BJ (cell line): Measurements from ENCODE around the gene SRPRB. TPM values are rescaled to one million over a fixed set of nuclear protein-coding genes. Genes with fewer than 3 reads are reported as not detected.

ENCODE experiments used
- CTCF ChIA-PET: fragments of 350-600 bp; formaldehyde crosslinking; extraction: SDS; loops from one replicate; lab custom pipeline; 2021; ENCODE audit warnings: antibody characterized with exemption, inconsistent platforms; lab: Yijun Ruan, JAX
- POLR2A ChIA-PET: fragments of 300-600 bp; sonication (Branson Sonifier 250); formaldehyde crosslinking; extraction: SDS; loops from one replicate; lab custom pipeline; 2021; ENCODE audit warnings: antibody characterized with exemption; lab: Charles Lee
- DNase-seq: peaks from one replicate; pipeline ENCODE4 v3.0.0-alpha.2; 2011; ENCODE audit warnings: low read depth
- H3K27me3 ChIP-seq: 2 replicates; pipeline ENCODE4 v1.6.0; 2011; ENCODE audit warnings: low read length; ENCODE audit not compliant: control insufficient read depth, insufficient read depth
- H3K36me3 ChIP-seq: 2 replicates; pipeline ENCODE4 v1.5.1; 2011; ENCODE audit warnings: low read length; ENCODE audit not compliant: control insufficient read depth, insufficient read depth
- H3K4me3 ChIP-seq: 2 replicates; pipeline ENCODE4 v1.5.1; 2011; ENCODE audit warnings: low read depth, mild to moderate bottlenecking, control low read depth, low read length
- polyA plus RNA-seq: library from polyadenylated mRNA; depleted of rRNA; stranded (reverse); fragments of >200 nt; gene quantifications from 2 replicates; pipeline ENCODE4 v1.2.3, GENCODE V29; 2011
- TF ChIP-seq, protein P1 (sequence below): IDR thresholded peaks from 2 replicates; pipeline ENCODE4 v1.5.1; 2011; ENCODE audit warnings: low read depth, mild to moderate bottlenecking, control low read depth, inconsistent platforms, low read length, moderate library complexity; ENCODE audit not compliant: insufficient read depth

The SRPRB gene
- polyA plus RNA-seq, 1 experiment: 36.0 TPM

DNA sequence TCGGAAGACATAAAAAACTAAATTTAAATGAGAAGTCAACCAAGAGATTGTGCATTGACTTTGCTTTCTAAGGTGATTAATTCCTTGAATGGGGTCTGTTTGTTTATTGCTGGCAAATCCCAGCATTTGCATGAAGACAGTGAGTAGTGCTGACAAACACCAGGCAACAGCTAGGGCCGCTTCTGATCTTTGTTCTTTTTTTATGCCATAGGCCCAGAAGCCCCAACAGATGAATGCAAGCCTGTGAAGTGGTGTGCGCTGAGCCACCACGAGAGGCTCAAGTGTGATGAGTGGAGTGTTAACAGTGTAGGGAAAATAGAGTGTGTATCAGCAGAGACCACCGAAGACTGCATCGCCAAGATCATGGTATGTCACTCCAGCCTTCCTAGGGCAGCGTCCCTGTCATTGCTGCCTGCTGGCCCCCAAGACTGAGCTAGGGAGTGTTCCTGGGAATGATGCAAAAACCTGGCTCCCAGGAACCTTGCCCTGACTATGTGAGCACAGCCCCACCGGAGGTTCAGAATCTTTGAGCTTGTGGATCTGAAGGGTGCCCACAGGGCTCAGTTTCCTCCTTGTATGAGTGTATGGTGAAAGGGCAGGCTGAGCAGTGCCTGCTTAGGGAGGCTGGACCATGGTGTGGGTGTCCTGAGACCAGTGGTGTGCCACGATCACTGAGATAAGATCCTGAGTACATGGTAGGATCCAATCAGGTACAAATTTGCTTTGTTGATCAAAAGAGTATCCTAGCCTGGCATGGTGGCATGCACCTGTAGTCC lies 46.5 kb upstream of the SRPRB start:
- ChIA-PET CTCF (no interaction called here), POLR2A (no interaction called here)
- TF ChIP-seq, protein P1, sequence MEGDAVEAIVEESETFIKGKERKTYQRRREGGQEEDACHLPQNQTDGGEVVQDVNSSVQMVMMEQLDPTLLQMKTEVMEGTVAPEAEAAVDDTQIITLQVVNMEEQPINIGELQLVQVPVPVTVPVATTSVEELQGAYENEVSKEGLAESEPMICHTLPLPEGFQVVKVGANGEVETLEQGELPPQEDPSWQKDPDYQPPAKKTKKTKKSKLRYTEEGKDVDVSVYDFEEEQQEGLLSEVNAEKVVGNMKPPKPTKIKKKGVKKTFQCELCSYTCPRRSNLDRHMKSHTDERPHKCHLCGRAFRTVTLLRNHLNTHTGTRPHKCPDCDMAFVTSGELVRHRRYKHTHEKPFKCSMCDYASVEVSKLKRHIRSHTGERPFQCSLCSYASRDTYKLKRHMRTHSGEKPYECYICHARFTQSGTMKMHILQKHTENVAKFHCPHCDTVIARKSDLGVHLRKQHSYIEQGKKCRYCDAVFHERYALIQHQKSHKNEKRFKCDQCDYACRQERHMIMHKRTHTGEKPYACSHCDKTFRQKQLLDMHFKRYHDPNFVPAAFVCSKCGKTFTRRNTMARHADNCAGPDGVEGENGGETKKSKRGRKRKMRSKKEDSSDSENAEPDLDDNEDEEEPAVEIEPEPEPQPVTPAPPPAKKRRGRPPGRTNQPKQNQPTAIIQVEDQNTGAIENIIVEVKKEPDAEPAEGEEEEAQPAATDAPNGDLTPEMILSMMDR: no peak
- DNase-seq: no peak
- Histone ChIP-seq H3K4me3 (no peak overlapping the region), H3K36me3 (no peaks in the 10 kb centered on the region), H3K27me3 (no peaks in the 10 kb centered on the region)

DNA sequence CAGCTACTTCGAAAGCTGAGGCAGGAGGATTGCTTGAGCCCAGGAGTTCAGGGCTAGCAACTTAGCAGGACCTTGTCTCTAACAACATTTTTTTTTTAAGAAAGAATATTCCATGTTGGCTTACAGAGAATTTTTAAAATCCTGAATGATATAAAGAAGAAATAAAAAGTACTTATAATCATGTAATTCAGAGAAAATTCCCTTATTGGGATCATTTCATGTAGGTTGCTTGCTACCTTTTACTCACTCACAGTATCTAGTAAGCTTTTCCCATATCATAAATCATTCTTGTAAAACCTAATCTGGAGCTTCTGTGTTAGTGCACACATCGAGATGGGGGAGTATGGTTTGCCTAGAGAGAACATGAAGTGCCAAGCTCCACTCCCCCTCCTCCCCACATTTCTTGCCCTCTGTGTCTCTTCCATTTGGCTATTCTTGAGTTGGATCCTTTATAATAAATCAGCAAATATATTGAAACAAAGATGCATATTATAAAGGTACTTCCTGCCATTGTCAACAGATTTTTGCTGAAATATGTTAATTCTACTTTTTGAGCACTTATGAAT lies 45.8 kb upstream of the SRPRB start:
- DNase-seq: no peak
- ChIA-PET POLR2A (no interaction called here), CTCF (no interaction called here)
- TF ChIP-seq, protein P1: no peak
- no peaks in the 10 kb centered on the region for H3K27me3 ChIP-seq
- no peaks in the 10 kb centered on the region for H3K36me3 ChIP-seq
- H3K4me3 ChIP-seq: no peak overlapping the region

DNA sequence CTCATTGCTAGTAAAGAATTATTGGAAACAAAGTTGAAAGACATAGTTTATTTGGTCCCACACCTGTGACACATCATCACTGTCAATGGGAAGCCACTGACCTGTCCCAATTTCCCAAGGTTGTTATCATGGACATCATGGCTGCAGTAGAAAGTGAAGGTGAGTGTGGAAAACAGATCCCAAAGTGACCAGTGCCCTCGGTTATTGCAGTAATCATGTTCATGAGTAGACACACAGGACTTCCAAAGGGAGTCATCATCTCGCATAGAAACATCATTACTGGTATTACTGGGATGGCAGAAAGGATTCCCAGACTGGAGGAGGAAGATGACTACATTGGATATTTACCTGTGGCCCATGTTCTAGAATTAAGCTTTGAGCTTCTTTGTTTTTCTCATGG lies 44.7 kb upstream of the SRPRB start:
- Histone ChIP-seq H3K27me3 (no peaks in the 10 kb centered on the region), H3K4me3 (no peak overlapping the region), H3K36me3 (no peaks in the 10 kb centered on the region)
- ChIA-PET CTCF (no interaction called here), POLR2A (no interaction called here)
- no peak for DNase-seq
- TF ChIP-seq, protein P1: no peak

DNA sequence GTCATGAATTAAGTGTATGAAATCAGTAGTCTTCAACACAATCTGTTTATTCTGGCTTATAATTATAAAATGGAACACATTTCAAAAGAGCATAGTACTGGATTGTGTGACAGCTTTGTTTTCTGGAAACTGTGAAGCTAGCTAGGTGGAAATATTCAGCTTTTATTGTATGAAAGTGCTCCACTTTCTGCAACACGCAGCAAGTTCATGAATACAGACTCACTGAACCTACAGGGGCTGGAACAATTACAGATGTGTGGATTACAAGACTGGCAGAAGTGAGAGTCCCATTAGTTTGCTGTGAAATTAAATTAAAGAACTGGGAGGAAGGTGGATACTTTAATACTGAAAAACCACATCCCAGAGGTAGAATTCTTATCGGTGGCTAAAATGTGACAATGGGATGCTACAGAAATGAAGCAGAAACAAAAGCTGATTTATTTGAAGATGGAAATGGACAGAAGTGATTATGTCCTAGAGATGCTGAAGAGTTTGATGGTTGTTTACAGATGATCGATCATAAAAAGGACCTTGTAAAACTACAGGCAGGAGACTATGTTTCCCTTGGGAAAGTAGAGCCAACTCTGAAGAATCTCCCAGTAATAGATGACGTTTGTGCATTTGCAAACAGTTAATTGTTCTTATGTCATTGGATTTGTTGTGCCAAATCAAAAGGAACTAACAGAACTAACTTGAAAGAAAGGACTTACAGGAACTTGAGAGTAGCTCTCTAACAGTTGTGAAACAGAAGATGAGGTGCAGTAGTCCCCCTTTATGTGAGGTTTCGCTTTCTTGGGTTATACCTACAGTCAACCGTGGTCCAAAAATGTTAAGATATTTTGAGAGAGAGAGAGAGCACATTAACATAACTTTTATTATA lies 43.8 kb upstream of the SRPRB start:
- TF ChIP-seq, protein P1: no peak
- Histone ChIP-seq H3K4me3 (no peak overlapping the region), H3K27me3 (no peaks in the 10 kb centered on the region; the same call in 1 of the 2 replicates), H3K36me3 (no peaks in the 10 kb centered on the region)
- POLR2A ChIA-PET: no interaction called here
- CTCF ChIA-PET: interaction anchor here (0.6 kb wide), 1 partner anchor 720 kb away, joined by 3 read pairs; no protein-coding TSS in a partner anchor
- DNase-seq: no peak

DNA sequence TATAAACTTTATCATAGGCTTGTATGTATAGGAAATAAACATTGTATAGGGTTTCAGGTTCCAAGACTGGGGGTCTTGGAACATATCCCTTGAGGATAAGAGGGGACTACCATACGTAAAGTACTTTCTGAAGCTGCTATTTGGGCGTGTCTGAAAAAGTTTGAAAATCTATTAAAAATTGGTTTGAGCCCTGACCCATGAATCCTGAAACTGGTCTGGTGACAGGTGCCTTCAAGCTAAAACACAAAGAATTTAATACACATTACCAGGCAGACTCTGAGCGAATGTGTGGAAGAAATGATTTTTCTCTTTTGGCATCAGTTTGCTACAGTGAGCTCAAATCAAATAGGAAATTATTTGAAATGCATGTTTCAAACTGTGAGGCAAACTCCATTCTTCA lies 43.1 kb upstream of the SRPRB start:
- ChIA-PET CTCF (no interaction called here), POLR2A (no interaction called here)
- H3K27me3 ChIP-seq: no peaks in the 10 kb centered on the region; the same call in none of the 2 replicates
- no peak overlapping the region for H3K4me3 ChIP-seq
- no peaks in the 10 kb centered on the region for H3K36me3 ChIP-seq
- DNase-seq: no peak
- TF ChIP-seq, protein P1: no peak
